Suprapubic skin (tissue), 4 donors: ENCODE data around the gene KRTAP10-11.

Experiments
- EP300 ChIP-seq: sonication (generic); formaldehyde crosslinking; IDR thresholded peaks from one replicate; pipeline ENCODE4 v1.6.1; 2017; ENCODE audit warnings: antibody characterized with exemption
- POLR2A ChIP-seq, 2 donors: fragments of 450-650 bp; IDR thresholded peaks; one replicate each; pipeline ENCODE4 v1.6.1; 2017; ENCODE audit warnings: antibody characterized with exemption in 2 of 2, mild to moderate bottlenecking in 2 of 2, moderate library complexity in 2 of 2
- POLR2AphosphoS5 ChIP-seq, 3 donors: sonication (generic); formaldehyde crosslinking; IDR thresholded peaks; one replicate each; pipeline ENCODE4 v1.6.1; 2017; ENCODE audit warnings: antibody characterized with exemption in 3 of 3
- TF ChIP-seq, protein P1 (sequence below), 2 donors: fragments of 200-600 bp in 1 of 2; fragments of 450-650 bp in 1 of 2; sonication (generic) in 1 of 2; IDR thresholded peaks; one replicate each; pipeline ENCODE4 v1.5.1; 2016 to 2019; ENCODE audit warnings: antibody characterized with exemption in 2 of 2, mild to moderate bottlenecking in 1 of 2, moderate library complexity in 1 of 2

DNA sequence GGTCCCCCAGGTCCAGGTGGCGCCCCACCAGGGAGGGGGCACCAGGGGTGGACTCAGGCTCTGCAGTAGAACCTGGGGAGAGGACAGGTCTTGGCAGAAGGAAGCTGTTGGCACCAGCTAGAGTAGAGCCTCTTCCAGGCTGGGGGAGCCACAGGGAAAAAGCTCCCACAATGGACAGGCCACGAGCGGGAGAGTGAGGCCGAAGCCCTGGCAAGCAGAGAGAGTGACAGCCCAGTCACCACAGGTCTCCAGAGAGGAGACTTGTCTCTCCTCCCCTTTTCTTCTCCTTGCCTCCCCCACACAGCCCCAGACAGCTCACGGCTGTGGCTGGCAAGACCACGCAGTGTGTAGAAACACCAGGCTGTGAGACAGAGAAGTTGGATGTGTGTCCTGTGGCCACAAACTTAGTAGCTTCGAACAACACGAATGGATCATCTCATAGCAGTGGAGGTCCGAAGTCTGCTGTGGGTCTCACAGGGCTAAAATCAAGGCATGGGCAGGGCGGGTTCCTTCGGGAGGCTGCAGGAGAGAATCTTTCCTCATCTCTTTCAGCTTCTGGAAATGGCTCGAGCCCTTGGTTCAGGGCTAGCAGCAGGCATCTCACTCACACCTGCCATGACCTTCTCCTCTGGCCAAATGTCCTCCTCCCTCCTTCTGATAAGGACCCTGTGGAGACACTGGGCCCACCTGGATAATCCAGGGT is 4.9 kb downstream of the KRTAP10-11 start:
- TF ChIP-seq, protein P1, sequence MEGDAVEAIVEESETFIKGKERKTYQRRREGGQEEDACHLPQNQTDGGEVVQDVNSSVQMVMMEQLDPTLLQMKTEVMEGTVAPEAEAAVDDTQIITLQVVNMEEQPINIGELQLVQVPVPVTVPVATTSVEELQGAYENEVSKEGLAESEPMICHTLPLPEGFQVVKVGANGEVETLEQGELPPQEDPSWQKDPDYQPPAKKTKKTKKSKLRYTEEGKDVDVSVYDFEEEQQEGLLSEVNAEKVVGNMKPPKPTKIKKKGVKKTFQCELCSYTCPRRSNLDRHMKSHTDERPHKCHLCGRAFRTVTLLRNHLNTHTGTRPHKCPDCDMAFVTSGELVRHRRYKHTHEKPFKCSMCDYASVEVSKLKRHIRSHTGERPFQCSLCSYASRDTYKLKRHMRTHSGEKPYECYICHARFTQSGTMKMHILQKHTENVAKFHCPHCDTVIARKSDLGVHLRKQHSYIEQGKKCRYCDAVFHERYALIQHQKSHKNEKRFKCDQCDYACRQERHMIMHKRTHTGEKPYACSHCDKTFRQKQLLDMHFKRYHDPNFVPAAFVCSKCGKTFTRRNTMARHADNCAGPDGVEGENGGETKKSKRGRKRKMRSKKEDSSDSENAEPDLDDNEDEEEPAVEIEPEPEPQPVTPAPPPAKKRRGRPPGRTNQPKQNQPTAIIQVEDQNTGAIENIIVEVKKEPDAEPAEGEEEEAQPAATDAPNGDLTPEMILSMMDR (IDR thresholded peaks at IDR 0.05) = no peak
- TF ChIP-seq POLR2A (IDR thresholded peaks at IDR 0.05) = no peak
- no peak for TF ChIP-seq EP300
- no peak for TF ChIP-seq POLR2AphosphoS5 (IDR thresholded peaks at IDR 0.05)
